Liver (tissue), 9 donors: ENCODE measurements around the gene BSN. TPM values are rescaled to one million over a fixed set of nuclear protein-coding genes. Genes with fewer than 3 reads are reported as not detected.

Experiments
- DNase-seq: peaks from one replicate; pipeline ENCODE4 v3.0.0-alpha.2; 2017; ENCODE audit warnings: low spot score
- H3K27ac ChIP-seq, 2 donors: one replicate each; pipeline ENCODE4 v1.7.0; 2013; ENCODE audit warnings: inconsistent platforms in 2 of 2, low read length in 2 of 2, control low read depth in 1 of 2, low read depth in 1 of 2, mild to moderate bottlenecking in 1 of 2
- H3K27me3 ChIP-seq, 4 donors: one replicate each; pipeline versions ENCODE4 v1.6.1 to v1.7.0; 2013; ENCODE audit warnings: low read length in 3 of 4, inconsistent platforms in 1 of 4, mild to moderate bottlenecking in 1 of 4, moderate library complexity in 1 of 4; ENCODE audit not compliant: control insufficient read depth in 4 of 4, insufficient read depth in 4 of 4
- H3K36me3 ChIP-seq, 4 donors: one replicate each; pipeline versions ENCODE4 v1.6.1 to v1.7.0; 2013; ENCODE audit warnings: low read length in 3 of 4, mild to moderate bottlenecking in 3 of 4, low read depth in 1 of 4, moderate library complexity in 1 of 4; ENCODE audit not compliant: control insufficient read depth in 4 of 4, insufficient read depth in 3 of 4
- H3K4me1 ChIP-seq, 4 donors: one replicate each; pipeline versions ENCODE4 v1.6.1 to v1.7.0; 2013; ENCODE audit warnings: low read length in 3 of 4, mild to moderate bottlenecking in 3 of 4, moderate library complexity in 1 of 4; ENCODE audit not compliant: control insufficient read depth in 4 of 4, insufficient read depth in 4 of 4
- H3K4me3 ChIP-seq, 3 donors: one replicate each; pipeline versions ENCODE4 v1.6.1 to v1.7.0; 2013; ENCODE audit warnings: low read length in 3 of 3, control low read depth in 1 of 3, low read depth in 1 of 3, mild to moderate bottlenecking in 1 of 3
- H3K9ac ChIP-seq, 2 donors: one replicate each; pipeline ENCODE4 v1.7.0; 2013; ENCODE audit warnings: low read length in 2 of 2, mild to moderate bottlenecking in 2 of 2, moderate library complexity in 2 of 2, control low read depth in 1 of 2, low read depth in 1 of 2
- H3K9me3 ChIP-seq, 4 donors: one replicate each; pipeline versions ENCODE4 v1.6.1 to v1.7.0; 2013; ENCODE audit warnings: low read length in 3 of 4; ENCODE audit not compliant: control insufficient read depth in 4 of 4
- ATF3 ChIP-seq: IDR thresholded peaks from 2 replicates; pipeline ENCODE4 v1.6.1; 2016; ENCODE audit warnings: antibody characterized with exemption
- CTCF ChIP-seq: fragments of 150-350 bp; IDR thresholded peaks from 2 replicates; pipeline ENCODE4 v1.5.1; 2017; ENCODE audit warnings: improper control_type of control experiment, low read depth, low read length; ENCODE audit not compliant: missing input control
- EGR1 ChIP-seq, 2 donors: IDR thresholded peaks; 2 replicates each; pipeline ENCODE4 v1.6.1; 2016 to 2018; ENCODE audit warnings: antibody characterized with exemption in 2 of 2, low read depth in 2 of 2
- FOXA1 ChIP-seq: IDR thresholded peaks from 2 replicates; pipeline ENCODE4 v1.6.1; 2016; ENCODE audit warnings: antibody characterized with exemption
- FOXA2 ChIP-seq: IDR thresholded peaks from 2 replicates; pipeline ENCODE4 v1.6.1; 2016; ENCODE audit warnings: antibody characterized with exemption
- GABPA ChIP-seq, 2 donors: IDR thresholded peaks in 1 of 2; conservative IDR thresholded peaks in 1 of 2; 2 replicates each; pipeline ENCODE4 v1.6.1; 2016; ENCODE audit warnings: antibody characterized with exemption in 2 of 2, mild to moderate bottlenecking in 1 of 2, moderate library complexity in 1 of 2
- HNF4A ChIP-seq, 2 donors: conservative IDR thresholded peaks; 2 replicates each; pipeline ENCODE4 v1.6.1; 2016; ENCODE audit warnings: antibody characterized with exemption in 2 of 2, mild to moderate bottlenecking in 2 of 2
- HNF4G ChIP-seq: IDR thresholded peaks from 2 replicates; pipeline ENCODE4 v1.6.1; 2016; ENCODE audit warnings: antibody characterized with exemption
- JUND ChIP-seq, 2 donors: IDR thresholded peaks; 2 replicates each; pipeline ENCODE4 v1.6.1; 2016; ENCODE audit warnings: antibody characterized with exemption in 2 of 2
- MAX ChIP-seq: IDR thresholded peaks from 2 replicates; pipeline ENCODE4 v1.6.1; 2016; ENCODE audit warnings: antibody characterized with exemption
- NR2F2 ChIP-seq: IDR thresholded peaks from 2 replicates; pipeline ENCODE4 v1.6.1; 2016; ENCODE audit warnings: antibody characterized with exemption
- RAD21 ChIP-seq, 2 donors: IDR thresholded peaks; 2 replicates each; pipeline ENCODE4 v1.6.1; 2016; ENCODE audit warnings: antibody characterized with exemption in 2 of 2, mild to moderate bottlenecking in 2 of 2
- REST ChIP-seq: IDR thresholded peaks from 2 replicates; pipeline ENCODE4 v1.6.1; 2016; ENCODE audit warnings: antibody characterized with exemption, mild to moderate bottlenecking
- RXRA ChIP-seq, 2 donors: IDR thresholded peaks; 2 replicates each; pipeline ENCODE4 v1.6.1; 2017 to 2018; ENCODE audit warnings: antibody characterized with exemption in 2 of 2, mild to moderate bottlenecking in 1 of 2
- SP1 ChIP-seq: IDR thresholded peaks from 2 replicates; pipeline ENCODE4 v1.6.1; 2018; ENCODE audit warnings: antibody characterized with exemption, mild to moderate bottlenecking
- TAF1 ChIP-seq: conservative IDR thresholded peaks from 2 replicates; pipeline ENCODE4 v1.6.1; 2016; ENCODE audit warnings: antibody characterized with exemption, mild to moderate bottlenecking
- YY1 ChIP-seq: IDR thresholded peaks from 2 replicates; pipeline ENCODE4 v1.6.1; 2016; ENCODE audit warnings: antibody characterized with exemption, mild to moderate bottlenecking
- ZBTB33 ChIP-seq: IDR thresholded peaks from 2 replicates; pipeline ENCODE4 v1.6.1; 2016; ENCODE audit warnings: antibody characterized with exemption
- WGBS: extraction: QIAGEN DNeasy Blood & Tissue Kit; methylation state at CpG from one replicate; pipeline ENCODE4 v1.1.7; 2013; 5-methylcytosine and 5-hydroxymethylcytosine counted together
- polyA plus RNA-seq, 2 donors: library from polyadenylated mRNA; stranded (reverse) in 1 of 2; unstranded in 1 of 2; fragments of 200-250 nt in 1 of 2; fragments of >200 nt in 1 of 2; fragmentation: Nextera tagmentation in 1 of 2; extraction: Ambion mirVana in 1 of 2; gene quantifications; one replicate each; pipeline versions ENCODE4 v1.2.1 to v1.2.3, GENCODE V29; 2013 to 2015
- total RNA-seq, 2 donors: library from RNA; depleted of rRNA; stranded (reverse); fragments of >200 nt; gene quantifications; one replicate each; pipeline ENCODE4 v1.2.3, GENCODE V29; 2014
- donor health status: healthy.
- donor health status: healthy.
- donor health status: healthy.
- donor health status: healthy.
- donor health status: healthy.

Gene BSN
- total and polyA plus RNA-seq, 4 donors = 0.32 to 0.67 (median 0.40) TPM

- Histone ChIP-seq H3K36me3 (no peaks in the 10 kb centered on the region), H3K27ac (peak overlapping the region; percentile 50 to 64), H3K9ac (peak overlapping the region in 1 of 2 donors; percentile 47), H3K9me3 (no peaks in the 10 kb centered on the region), H3K27me3 (no peaks in the 10 kb centered on the region), H3K4me1 (peaks cover 17 to 44% (median 27%) of the 10 kb centered on the region in 4 donors), H3K4me3 (no peak overlapping the region)
- TF ChIP-seq CTCF (no peak), YY1 (no peak), SP1 (no peak), ATF3 (no peak), EGR1 (IDR thresholded peaks at IDR 0.05; ENCODE audit: low read depth in 2 of 2) (no peak), RXRA (IDR thresholded peaks at IDR 0.05) (no peak), HNF4G (no peak), ZBTB33 (no peak), REST (no peak), NR2F2 (no peak)
- 88% methylated on average over 6 of the region's 6 CpGs for WGBS
- no peak for DNase-seq
Observed at GRCh38 chr3:49519296-49519695, 35.0 kb upstream of the BSN start.

- no peak for DNase-seq
- TF ChIP-seq JUND (IDR thresholded peaks at IDR 0.05) (peak; percentile 56 to 81), FOXA1 (peak; percentile 88), CTCF (no peak), SP1 (peak; percentile 82), EGR1 (IDR thresholded peaks at IDR 0.05; ENCODE audit: low read depth in 2 of 2) (peak in 1 of 2 donors; percentile 60), HNF4G (peak; percentile 42), RXRA (IDR thresholded peaks at IDR 0.05) (peak; percentile 93 to 98), TAF1 (no peak), FOXA2 (peak; percentile 71), RAD21 (IDR thresholded peaks at IDR 0.05) (peak; percentile 61), ZBTB33 (peak; percentile 85), ATF3 (peak; percentile 37), NR2F2 (peak; percentile 68), MAX (peak; percentile 98), YY1 (peak; percentile 92), HNF4A (conservative IDR thresholded peaks at IDR 0.05) (peak; percentile 78 to 94), GABPA (IDR thresholded peaks at IDR 0.05 in 1 of 2, conservative IDR thresholded peaks at IDR 0.05 in 1 of 2) (peak in 1 of 2 donors; percentile 80)
Observed at GRCh38 chr3:49519916-49520385, 34.3 kb upstream of the BSN start.

More at GRCh38 chr3:49519916-49520385, 34.3 kb upstream of the BSN start:
- 23% methylated on average over 2 of the region's 2 CpGs for WGBS
- peaks cover 12 to 39% (median 25%) of the 10 kb centered on the region in 4 donors for H3K4me1 ChIP-seq
- no peaks in the 10 kb centered on the region for H3K9me3 ChIP-seq
- H3K36me3 ChIP-seq = no peaks in the 10 kb centered on the region
- H3K4me3 ChIP-seq = no peak overlapping the region
- H3K9ac ChIP-seq = peak overlapping the region in 1 of 2 donors; percentile 47
- no peaks in the 10 kb centered on the region for H3K27me3 ChIP-seq
- peak overlapping the region; percentile 50 to 64 for H3K27ac ChIP-seq
